HG02571 (cell line): Measurements from ENCODE around the gene ARHGAP9.
"Not testable (repeated sequence)": the region's sequence is repeated elsewhere in the genome, so short reads cannot be mapped to it uniquely, and the experiment has no call there.

ENCODE experiments used
- ATAC-seq: cut with Tn5 transposase; IDR thresholded peaks from one replicate; pipeline ENCODE4 v1.9.1; 2021; ENCODE audit warnings: mild to moderate bottlenecking, moderate library complexity; ENCODE audit not compliant: unreplicated experiment

Gene ARHGAP9

GRCh38 chr12:57459055-57459749 lies 20.5 kb downstream of the ARHGAP9 start:
- ATAC-seq, result peak; percentile 52

GRCh38 chr12:57458665-57459054 lies 21.0 kb downstream of the ARHGAP9 start:
- no peak for ATAC-seq

- ATAC-seq, result no peak
These were observed 22.8 kb downstream of the ARHGAP9 start for GRCh38 chr12:57456737-57457490.

- no peak for ATAC-seq
These were observed 23.4 kb downstream of the ARHGAP9 start for GRCh38 chr12:57456145-57456700.

GRCh38 chr12:57455374-57456144 lies 24.1 kb downstream of the ARHGAP9 start:
- ATAC-seq, result no peak

DNA sequence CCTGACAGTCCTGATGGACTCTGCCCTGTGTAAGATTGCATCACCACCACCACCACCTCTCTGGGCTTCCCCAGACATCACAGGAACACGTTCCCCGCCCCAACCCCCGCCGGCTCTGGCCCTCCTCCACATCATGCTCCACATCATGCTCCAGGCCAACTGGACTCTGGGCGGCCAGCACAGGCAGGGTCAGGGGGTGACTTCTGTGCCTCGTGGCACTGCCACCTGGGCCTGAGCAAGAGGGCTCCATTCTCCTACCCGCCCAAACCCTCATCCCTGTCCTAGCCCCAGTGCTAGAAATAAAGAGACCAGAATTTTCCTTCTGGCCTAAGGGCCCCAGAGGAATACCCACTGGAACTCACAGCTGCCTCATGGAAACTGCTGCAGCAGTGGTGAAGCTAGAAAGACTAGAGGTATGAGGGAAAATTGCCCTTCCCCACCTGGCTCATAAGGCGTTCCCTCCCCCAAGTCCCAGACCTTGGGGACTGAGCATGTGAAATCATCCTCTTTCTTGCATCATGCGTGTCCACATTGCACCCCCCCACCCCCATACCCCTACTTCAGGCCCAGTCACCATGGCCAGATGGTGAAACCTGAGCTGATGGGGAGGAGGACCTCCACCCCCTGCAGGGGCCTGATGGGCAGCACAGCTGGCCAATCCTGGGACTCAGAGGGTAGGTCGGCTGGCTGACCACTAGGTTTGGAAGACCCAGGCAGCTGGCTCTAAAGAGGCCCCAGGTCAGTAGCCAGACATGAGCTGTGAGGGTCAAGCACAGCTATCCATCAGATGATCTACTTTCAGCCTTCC lies 24.9 kb downstream of the ARHGAP9 start, which contains the start of gene INHBE:
TSS of gene INHBE (plus strand) at position 742 of the 808 bp plus-strand sequence. CDS start 230 bp downstream, outside the sequence.
- ATAC-seq, result no peak

- ATAC-seq, result no peak
These were observed 25.5 kb downstream of the ARHGAP9 start for GRCh38 chr12:57454213-57454565.

DNA sequence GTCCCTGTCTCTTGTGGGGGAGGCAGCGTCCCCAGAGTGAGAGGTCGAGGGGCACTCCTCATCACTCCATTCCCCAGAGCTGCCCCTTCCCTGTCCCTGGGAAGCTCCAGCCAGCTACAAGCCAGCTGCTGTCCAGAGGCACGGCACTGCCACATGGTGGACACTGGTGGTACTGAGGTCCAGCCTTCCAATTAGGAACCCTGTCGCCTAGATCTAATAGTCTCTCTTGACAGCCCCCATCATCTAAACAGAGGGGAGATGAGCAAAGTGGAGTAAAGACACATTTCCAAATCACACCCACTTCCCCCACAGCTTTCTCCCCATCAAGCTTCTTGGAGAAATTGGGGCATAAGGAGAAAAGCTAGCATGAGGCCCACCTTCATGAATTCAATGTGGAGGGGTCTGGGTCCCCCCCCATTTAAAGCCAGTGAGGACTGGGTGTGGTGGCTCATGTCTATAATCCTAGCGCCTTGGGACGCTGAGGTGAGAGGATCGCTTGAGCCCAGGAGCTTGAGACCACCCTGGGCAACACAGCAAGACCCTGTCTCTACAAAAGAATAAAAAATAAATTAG lies 26.6 kb downstream of the ARHGAP9 start:
- ATAC-seq, result no peak

DNA sequence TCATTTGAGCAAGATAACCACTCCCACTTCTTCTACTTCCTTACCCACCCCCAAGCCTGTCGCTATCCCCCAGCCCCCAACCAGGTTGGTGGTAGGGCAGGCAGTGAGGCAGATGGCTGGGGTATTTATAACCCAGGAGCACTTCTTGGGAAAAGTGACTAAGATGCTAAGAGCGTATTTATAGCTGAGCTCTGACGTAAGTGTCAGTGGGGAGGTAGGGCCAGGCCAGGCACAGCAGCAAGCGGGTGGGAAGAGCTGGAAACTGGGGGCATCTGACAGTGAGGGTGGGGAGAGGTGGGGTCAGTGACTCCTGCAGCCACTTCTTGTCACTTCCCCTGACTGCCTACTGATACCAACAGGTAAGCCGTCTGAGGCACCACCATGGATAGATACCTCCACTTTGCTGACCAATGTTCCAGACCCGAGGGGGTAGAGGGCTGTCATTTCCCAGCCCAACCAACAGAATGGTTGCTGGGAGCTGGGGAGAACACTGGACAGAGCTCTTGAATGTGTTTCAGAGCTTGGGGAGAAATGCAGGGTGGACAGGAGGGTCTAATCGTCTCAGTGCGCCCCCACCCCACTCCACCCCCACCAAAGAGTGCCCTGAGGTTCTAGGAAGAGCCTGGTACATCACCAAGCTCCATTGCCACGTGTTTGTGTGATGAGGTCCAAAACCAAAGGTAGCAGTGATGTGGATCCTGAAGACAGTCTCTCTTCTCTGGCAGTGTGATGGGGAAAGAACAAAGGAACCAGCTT lies 27.3 kb downstream of the ARHGAP9 start:
- ATAC-seq, result no peak

DNA sequence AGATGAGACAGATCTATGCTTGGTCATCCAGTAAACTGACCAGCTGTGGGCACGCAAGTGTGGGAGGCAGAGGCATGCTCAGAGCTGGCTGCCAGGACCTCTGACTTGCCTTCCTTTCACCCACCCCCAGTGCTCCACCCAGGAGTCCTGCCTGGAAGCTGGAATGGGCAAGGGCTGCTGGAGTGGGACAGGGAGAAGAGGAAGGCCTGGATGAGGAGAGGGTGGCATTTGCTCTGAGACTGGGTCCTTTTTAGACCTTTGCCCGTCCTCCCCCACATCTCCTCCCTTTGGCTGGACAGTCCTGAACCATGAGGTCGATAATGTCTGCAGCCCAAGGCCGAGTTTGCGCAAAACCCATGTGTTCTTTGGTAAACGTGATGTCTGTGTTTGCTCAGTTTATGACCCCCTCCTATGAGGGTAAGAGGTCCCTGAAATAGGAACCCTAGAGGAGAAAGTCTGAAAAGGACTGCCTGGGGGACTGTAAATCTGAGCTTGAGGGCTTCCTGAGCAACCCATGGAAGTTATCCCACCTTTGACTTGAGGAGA lies 28.4 kb downstream of the ARHGAP9 start:
- ATAC-seq, result no peak

GRCh38 chr12:57450057-57450456 lies 29.6 kb downstream of the ARHGAP9 start:
- ATAC-seq, result no peak

GRCh38 chr12:57449375-57449774 lies 30.3 kb downstream of the ARHGAP9 start:
- ATAC-seq, result no peak

DNA sequence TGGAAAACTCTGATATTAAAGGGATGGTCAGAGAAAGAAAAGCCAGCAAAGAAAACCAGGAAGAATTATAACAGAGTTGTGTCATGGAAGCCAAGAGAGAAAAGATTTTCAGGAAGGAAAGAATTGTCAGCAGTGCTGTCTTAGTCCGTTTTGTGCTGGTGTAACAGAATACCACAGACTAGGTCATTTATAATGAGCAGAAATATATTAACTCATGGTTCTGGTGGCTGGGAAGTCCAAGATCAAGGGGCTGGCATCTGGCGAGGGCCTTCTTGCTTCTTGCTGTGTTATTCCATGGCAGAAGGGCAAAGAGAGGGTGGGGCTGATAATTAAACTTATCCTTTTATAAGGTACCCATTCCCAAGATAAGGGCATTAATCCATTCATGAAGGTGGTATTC lies 31.0 kb downstream of the ARHGAP9 start:
- no peak for ATAC-seq

DNA sequence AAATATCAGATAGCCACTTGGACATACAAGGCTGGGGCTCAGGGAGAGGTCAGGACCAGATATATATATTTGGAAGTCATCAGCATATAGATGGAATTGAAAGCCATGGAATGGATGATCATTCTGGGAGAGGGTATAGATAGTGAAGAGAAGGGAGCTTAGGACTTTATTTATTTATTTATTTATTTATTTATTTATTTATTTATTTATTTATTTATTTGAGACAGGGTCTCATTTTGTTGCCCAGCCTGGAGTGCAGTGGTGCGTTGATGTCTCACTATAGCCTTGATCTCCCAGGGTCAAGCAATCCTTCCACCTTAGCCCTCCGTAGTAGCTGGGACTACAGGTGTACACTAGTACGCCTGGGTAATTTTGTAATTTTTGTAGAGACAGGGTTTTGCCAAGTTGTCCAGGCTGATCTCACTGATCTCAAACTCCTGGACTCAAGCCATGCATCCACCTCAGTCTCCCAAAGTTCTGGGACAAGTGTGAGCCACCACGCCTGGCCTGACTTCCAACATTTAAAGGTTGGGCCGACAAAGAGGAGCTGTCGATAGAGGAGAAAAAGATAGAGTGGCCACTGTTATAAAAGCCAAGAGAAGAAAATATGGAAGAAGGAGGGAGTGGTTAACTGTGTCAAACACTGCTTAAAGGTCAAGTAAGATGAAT lies 33.2 kb downstream of the ARHGAP9 start:
- no peak for ATAC-seq

GRCh38 chr12:57444744-57445143 lies 34.9 kb downstream of the ARHGAP9 start:
- ATAC-seq, result no peak

DNA sequence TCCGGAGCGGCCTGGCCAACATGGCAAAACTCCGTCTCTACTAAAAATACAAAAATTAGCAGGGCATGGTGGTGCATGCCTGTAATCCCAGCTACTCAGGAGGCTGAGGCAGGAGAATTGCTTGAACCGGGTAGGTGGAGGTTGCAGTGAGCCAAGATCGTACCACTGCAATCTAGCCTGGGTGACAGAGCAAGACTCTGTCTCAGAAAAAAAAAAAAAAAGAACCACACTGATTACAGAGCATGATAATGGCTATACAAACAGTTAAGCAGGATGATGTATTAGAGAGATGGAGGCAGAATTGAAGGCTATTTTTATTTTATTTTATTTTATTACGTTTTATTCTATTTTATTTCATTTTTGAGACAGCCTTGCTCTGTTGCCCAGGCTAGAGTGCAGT lies 35.3 kb downstream of the ARHGAP9 start:
- not testable (repeated sequence) for ATAC-seq

DNA sequence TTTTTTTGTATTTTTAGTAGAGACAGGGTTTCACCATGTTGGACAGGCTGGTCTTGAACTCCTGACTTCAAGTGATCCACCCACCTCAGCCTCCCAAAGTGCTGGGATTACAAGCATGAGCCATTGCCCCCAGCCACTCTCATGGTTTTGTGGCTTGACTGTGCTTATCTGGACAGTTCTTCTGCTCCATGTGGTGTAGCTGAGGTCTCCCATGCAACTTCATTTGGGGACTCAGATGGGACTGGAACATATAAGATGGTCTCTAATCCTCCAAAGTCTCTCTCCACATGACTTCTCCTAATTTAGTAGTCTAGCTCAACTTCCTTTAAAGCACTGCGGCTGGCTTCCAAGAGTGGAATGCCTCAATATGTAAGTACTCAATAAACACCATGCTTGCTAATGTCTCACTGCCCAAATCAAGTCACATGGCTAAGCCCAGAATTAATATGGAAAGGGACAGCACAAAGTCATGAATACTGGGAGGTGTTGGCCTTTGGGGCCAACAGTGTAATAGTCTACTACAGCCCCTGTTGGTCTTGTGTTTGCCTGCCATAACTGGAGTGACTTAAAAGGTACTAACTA lies 37.7 kb downstream of the ARHGAP9 start:
- ATAC-seq, result no peak

GRCh38 chr12:57441393-57441792 lies 38.3 kb downstream of the ARHGAP9 start:
- ATAC-seq, result not testable (repeated sequence)
